Stimulated activated CD8-positive, alpha-beta memory T cell treated with anti-CD3 and anti-CD28 coated beads, Interleukin-12 subunit alpha, Interleukin-12 subunit beta, amount 100 ng/mL, for 1 hour (primary cell): Measurements from ENCODE around the gene CHST11.
"Not testable (repeated sequence)": the region's sequence is repeated elsewhere in the genome, so short reads cannot be mapped to it uniquely, and the experiment has no call there.

ENCODE experiments used
- DNase-seq: peaks from one replicate; pipeline ENCODE4 v3.0.0-alpha.2; 2020; ENCODE audit warnings: low read depth

The CHST11 gene

GRCh38 chr12:104741077-104741476, 284.3 kb downstream of the CHST11 start:
- no peak for DNase-seq

- no peak for DNase-seq
These were observed 285.0 kb downstream of the CHST11 start for GRCh38 chr12:104741497-104742367.

GRCh38 chr12:104742551-104743201, 285.9 kb downstream of the CHST11 start:
- DNase-seq, result no peak

DNA sequence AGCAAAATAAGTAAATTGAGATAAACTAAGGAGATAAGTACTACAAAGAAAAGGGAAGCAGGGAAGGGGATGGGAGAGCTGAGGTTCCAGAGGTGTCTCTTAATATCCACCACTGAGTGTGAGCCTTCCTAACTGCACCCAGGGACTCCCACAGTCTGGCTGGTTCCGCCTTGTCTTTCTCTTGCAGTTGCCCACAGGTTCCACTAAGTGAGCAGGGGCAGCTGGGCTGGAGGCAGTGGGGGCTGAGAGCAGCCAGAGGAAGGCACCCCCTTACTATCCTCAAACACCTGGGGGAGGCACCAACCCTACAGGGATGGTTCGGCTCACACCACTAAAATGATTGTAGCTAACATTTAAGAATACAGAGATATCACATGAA, 286.4 kb downstream of the CHST11 start:
- no peak for DNase-seq

- DNase-seq, result not testable (repeated sequence)
These were observed 287.2 kb downstream of the CHST11 start for GRCh38 chr12:104743753-104744548.

GRCh38 chr12:104746467-104747088, 289.8 kb downstream of the CHST11 start:
- DNase-seq, result no peak

GRCh38 chr12:104747330-104747729, 290.6 kb downstream of the CHST11 start:
- DNase-seq, result no peak

GRCh38 chr12:104747955-104748354, 291.2 kb downstream of the CHST11 start:
- no peak for DNase-seq

- no peak for DNase-seq
These were observed 291.6 kb downstream of the CHST11 start for GRCh38 chr12:104748356-104748755.

DNA sequence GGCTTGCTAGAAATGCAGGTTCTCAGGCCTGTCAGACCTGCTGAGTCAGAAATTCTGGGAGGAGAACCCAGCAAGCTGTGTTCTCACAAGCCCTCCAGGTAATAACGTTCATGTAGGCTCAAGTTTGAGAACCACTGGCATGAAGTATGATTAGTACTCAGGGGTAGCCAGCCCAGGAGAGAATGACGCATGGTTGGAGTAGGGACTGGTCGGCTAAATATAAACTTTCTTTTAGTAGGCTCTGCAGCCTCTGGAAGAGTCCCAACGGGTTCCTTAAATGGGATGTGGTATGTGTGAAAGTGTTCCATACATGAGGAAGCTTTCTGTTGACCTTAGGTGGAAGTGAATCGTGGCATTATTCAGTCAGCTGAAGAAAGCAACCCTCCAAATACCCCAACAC, 292.0 kb downstream of the CHST11 start:
- no peak for DNase-seq

DNA sequence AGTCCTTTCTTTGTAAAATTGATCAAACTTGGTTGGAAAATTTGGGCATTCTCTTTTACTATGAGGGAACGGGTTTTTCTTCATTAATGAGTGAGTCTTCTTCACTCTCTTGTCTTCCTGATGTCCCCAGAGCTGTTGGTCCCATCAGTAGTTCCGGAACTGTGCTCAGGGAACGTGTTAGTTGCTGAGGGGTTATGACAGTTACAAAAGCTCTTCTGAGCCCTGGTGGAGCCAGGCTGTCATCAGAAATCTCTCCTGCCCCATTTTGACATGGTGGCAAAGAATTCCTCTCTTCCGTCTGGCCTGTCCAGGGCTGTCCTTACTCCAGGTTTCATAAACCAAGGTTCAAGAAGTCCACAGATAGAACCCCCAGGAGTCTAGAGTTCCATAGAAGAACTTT, 292.8 kb downstream of the CHST11 start:
- no peak for DNase-seq

GRCh38 chr12:104750061-104750460, 293.3 kb downstream of the CHST11 start:
- DNase-seq, result no peak

GRCh38 chr12:104751120-104751519, 294.4 kb downstream of the CHST11 start:
- DNase-seq, result no peak

- DNase-seq, result no peak
These were observed 294.8 kb downstream of the CHST11 start for GRCh38 chr12:104751594-104751993.

- no peak for DNase-seq
These were observed 295.3 kb downstream of the CHST11 start for GRCh38 chr12:104752016-104752415.

DNA sequence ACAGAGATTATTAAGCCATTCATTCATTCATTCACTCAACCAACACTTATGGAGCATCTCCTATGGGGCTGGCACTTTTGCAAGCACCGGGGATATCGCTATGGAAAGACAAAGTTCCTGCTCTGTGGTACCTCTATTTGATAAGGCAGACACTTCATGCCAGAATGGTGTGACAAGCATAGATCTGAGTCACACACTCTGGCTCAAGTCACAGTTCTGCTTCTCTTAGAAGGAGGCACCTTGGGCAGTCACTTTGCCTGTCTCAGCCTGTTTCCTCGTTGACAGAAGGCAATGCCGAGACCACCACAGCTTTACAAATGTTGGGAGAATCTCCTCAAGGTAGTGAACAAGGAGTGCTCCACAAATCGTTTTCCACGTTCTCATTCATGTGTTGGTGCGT, 296.1 kb downstream of the CHST11 start:
- no peak for DNase-seq

DNA sequence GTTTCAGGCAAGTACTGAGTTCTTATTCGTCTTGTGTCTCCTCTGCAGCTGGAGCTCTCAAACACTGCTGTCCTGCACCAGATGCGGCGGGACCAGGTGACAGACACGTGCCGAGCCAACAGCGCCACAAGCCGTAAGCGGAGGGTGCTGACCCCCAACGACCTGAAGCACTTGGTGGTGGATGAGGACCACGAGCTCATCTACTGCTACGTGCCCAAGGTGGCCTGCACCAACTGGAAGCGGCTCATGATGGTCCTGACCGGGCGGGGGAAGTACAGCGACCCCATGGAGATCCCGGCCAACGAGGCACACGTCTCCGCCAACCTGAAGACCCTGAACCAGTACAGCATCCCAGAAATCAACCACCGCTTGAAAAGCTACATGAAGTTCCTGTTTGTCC, 300.2 kb downstream of the CHST11 start:
- DNase-seq, result no peak

DNA sequence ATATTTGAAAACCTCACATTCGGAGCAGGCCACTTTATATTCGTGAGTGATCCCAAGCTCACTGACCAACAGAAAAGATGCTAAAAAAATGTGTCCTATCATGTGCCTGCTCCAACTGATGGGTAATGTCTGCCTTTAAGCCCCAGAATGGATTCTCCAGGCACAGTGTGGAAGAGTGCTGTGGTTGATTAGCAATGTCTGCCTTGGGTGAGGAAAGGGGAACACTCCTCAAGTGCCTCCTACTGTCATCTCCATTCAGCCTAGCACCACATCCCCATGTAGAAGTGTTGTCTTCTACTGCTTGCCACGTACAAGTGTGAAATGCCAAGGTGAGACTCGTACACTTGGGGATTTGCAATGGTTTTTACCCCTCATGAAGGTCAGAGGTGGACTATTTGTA, 302.0 kb downstream of the CHST11 start:
- DNase-seq, result no peak

- DNase-seq, result no peak
These were observed 304.3 kb downstream of the CHST11 start for GRCh38 chr12:104761091-104761490.

- no peak for DNase-seq
These were observed 304.9 kb downstream of the CHST11 start for GRCh38 chr12:104761611-104762010.

GRCh38 chr12:104763168-104763805, 306.5 kb downstream of the CHST11 start:
- no peak for DNase-seq
